ENCODE measurements around the gene PIR. TPM values are rescaled to one million over a fixed set of nuclear protein-coding genes. Genes with fewer than 3 reads are reported as not detected.

The PIR gene
- total RNA-seq, 1 experiment from 2014 or later: 19.7 TPM

DNA sequence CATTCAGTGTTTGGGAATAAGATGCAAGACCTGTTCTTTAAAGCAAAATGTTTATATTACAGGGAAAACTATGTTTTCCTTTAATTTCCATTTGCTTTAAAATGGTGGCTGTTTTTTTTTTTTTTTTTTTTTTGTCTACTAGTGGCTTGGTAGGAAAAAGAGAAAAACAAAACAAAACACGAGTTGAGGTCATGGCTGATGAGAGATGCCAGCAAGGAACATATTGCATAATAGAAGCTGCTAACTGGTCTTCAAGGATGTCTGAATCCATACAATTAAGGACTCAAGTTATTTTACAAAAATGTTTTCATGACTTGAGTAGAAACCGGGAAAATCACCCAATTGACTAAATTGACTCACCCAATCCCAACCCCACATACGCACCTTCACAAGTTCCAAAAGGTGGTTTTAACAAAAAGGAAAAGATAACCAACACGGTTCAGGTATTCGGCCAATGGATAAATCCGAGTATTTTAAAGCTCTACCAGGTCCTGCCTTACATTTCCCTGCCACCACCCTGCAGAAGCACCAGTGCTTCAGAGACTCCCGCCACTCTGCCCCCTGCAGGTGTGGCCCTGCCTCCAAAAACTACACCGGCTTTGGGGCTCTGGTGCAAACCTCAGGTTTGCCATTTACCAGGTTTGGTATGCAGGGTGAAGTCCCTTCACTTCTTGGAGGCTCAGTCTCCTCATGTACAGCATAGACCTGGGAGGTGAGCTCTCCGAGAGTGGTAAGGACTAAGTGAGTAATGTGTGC, 27.1 kb downstream of the PIR start:
- no peak for ATAC-seq
- Histone ChIP-seq H3K27ac (ENCODE audit: low read length) (no peak overlapping the region), H3K9me3 (ENCODE audit: control insufficient read depth, insufficient read depth, low read depth, low read length) (no peaks in the 10 kb centered on the region), H3K36me3 (ENCODE audit: control insufficient read depth, insufficient read depth, low read length) (no peaks in the 10 kb centered on the region), H3K4me3 (ENCODE audit: low read depth in 2 of 2, low read length in 2 of 2) (no peak overlapping the region), H3K4me1 (ENCODE audit: control insufficient read depth, insufficient read depth, low read length) (no peaks in the 10 kb centered on the region), H3K27me3 (ENCODE audit: control insufficient read depth, insufficient read depth, low read length) (no peaks in the 10 kb centered on the region)
- POLR2A ChIA-PET: no interaction called here
- CTCF ChIA-PET: no interaction called here
- in situ Hi-C loops (cut with HindIII; ENCODE audit: low pct_unique_long_range_greater_than_20kb, low sequenced_read_pairs): no loop called here
- TF ChIP-seq TCF7L2 (IDR thresholded peaks at IDR 0.05; ENCODE audit: low read depth, low read length): no peak
- no peak for TF ChIP-seq SIN3A (IDR thresholded peaks at IDR 0.05; ENCODE audit: borderline replicate concordance, insufficient read depth, low read depth, low read length)
- no peak for TF ChIP-seq POLR2AphosphoS5 (IDR thresholded peaks at IDR 0.05; ENCODE audit: low read depth, low read length)
- TF ChIP-seq, protein P1, sequence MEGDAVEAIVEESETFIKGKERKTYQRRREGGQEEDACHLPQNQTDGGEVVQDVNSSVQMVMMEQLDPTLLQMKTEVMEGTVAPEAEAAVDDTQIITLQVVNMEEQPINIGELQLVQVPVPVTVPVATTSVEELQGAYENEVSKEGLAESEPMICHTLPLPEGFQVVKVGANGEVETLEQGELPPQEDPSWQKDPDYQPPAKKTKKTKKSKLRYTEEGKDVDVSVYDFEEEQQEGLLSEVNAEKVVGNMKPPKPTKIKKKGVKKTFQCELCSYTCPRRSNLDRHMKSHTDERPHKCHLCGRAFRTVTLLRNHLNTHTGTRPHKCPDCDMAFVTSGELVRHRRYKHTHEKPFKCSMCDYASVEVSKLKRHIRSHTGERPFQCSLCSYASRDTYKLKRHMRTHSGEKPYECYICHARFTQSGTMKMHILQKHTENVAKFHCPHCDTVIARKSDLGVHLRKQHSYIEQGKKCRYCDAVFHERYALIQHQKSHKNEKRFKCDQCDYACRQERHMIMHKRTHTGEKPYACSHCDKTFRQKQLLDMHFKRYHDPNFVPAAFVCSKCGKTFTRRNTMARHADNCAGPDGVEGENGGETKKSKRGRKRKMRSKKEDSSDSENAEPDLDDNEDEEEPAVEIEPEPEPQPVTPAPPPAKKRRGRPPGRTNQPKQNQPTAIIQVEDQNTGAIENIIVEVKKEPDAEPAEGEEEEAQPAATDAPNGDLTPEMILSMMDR (IDR thresholded peaks at IDR 0.05): no peak
- TF ChIP-seq REST (IDR thresholded peaks at IDR 0.05; ENCODE audit: insufficient read depth in 1 of 2, low read depth in 2 of 2, low read length in 1 of 2): no peak
- intact Hi-C loops (cut with micrococcal nuclease; ENCODE audit: unreplicated experiment): no loop called here
- BruUV-seq (replicated peaks): no TSS peak
- no peak for DNase-seq (ENCODE audit: low read depth, low spot score)

DNA sequence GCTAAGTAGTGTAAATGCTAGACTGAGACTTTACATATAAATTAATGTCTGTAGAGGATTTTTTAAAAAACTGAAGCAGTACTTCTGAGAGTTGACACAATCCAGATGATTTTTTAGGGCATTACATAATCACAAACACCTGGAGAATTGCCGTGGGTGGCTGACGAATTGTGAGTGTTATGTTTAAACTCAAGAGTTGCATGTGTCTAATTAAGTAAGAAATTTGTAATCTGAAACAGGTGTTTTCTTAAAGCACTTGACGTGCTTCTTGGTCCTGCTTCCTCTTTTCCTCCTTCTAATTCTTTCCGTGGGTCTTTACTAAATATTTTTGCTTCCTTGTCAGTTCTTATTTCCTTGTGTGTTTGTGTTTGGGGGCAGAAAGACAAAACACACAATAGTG, 27.8 kb downstream of the PIR start:
- ATAC-seq (no peak), DNase-seq (ENCODE audit: low read depth, low spot score) (no peak)
- Histone ChIP-seq H3K27ac (ENCODE audit: low read length) (no peak overlapping the region), H3K9me3 (ENCODE audit: control insufficient read depth, insufficient read depth, low read depth, low read length) (no peaks in the 10 kb centered on the region), H3K36me3 (ENCODE audit: control insufficient read depth, insufficient read depth, low read length) (no peaks in the 10 kb centered on the region), H3K4me3 (ENCODE audit: low read depth in 2 of 2, low read length in 2 of 2) (no peak overlapping the region), H3K4me1 (ENCODE audit: control insufficient read depth, insufficient read depth, low read length) (no peaks in the 10 kb centered on the region), H3K27me3 (ENCODE audit: control insufficient read depth, insufficient read depth, low read length) (no peaks in the 10 kb centered on the region)
- no TSS peak for BruUV-seq (replicated peaks)
- TF ChIP-seq SIN3A (IDR thresholded peaks at IDR 0.05; ENCODE audit: borderline replicate concordance, insufficient read depth, low read depth, low read length) (no peak), REST (IDR thresholded peaks at IDR 0.05; ENCODE audit: insufficient read depth in 1 of 2, low read depth in 2 of 2, low read length in 1 of 2) (no peak), TCF7L2 (IDR thresholded peaks at IDR 0.05; ENCODE audit: low read depth, low read length) (no peak), POLR2AphosphoS5 (IDR thresholded peaks at IDR 0.05; ENCODE audit: low read depth, low read length) (no peak)
- TF ChIP-seq, protein P1 (IDR thresholded peaks at IDR 0.05): no peak
- ChIA-PET CTCF (no interaction called here), POLR2A (no interaction called here)
- intact Hi-C loops (cut with micrococcal nuclease; ENCODE audit: unreplicated experiment) (no loop called here), in situ Hi-C loops (cut with HindIII; ENCODE audit: low pct_unique_long_range_greater_than_20kb, low sequenced_read_pairs) (no loop called here)

All from Panc1 (cell line).